SK-MEL-5 (cell line): ENCODE measurements around the gene ABHD10. TPM values are rescaled to one million over a fixed set of nuclear protein-coding genes. Genes with fewer than 3 reads are reported as not detected.
"Not testable (repeated sequence)": the region's sequence is repeated elsewhere in the genome, so short reads cannot be mapped to it uniquely, and the experiment has no call there.

ENCODE experiments used
- DNase-seq: peaks from one replicate; pipeline ENCODE4 v3.0.0-alpha.2; 2016; ENCODE audit warnings: low read depth, low spot score
- in situ Hi-C: cut with HindIII; loops from 2 replicates; pipeline ENCODE4 v1.10.0; 2016; ENCODE audit warnings: low sequenced_read_pairs, high pct_unique_total_duplicates, low pct_unique_long_range_greater_than_20kb
- total RNA-seq: library from RNA; depleted of rRNA; stranded (reverse); fragments of >200 nt; shearing (Covaris generic); gene quantifications from 2 replicates; pipeline ENCODE4 v1.2.3, GENCODE V29; 2014

Gene ABHD10
- total RNA-seq, 1 experiment from 2014 or later, result 66.4 TPM

DNA sequence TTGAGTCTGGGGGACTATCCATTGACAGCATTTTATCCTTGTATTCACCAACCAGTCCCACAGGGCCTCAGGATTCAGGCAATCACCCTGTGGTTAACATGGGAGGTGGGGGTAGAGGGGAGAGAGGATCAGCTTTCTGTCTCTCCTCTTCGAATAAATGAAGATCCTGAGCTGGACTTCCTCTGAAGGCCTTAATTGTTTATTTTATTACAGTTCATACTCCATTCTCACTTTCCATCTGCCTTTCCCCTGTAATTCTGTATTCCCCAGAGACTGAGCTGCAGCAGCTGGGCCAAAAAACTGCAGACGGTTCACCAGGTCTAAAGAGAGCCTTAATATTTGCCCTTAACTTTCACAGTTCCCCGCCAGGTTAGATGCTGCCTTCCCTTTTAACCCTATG is 31.8 kb downstream of the ABHD10 start:
- in situ Hi-C loops, result no loop called here
- DNase-seq, result no peak

GRCh38 chr3:112011376-112011940 is 32.6 kb downstream of the ABHD10 start:
- DNase-seq, result no peak
- in situ Hi-C loops, result no loop called here

DNA sequence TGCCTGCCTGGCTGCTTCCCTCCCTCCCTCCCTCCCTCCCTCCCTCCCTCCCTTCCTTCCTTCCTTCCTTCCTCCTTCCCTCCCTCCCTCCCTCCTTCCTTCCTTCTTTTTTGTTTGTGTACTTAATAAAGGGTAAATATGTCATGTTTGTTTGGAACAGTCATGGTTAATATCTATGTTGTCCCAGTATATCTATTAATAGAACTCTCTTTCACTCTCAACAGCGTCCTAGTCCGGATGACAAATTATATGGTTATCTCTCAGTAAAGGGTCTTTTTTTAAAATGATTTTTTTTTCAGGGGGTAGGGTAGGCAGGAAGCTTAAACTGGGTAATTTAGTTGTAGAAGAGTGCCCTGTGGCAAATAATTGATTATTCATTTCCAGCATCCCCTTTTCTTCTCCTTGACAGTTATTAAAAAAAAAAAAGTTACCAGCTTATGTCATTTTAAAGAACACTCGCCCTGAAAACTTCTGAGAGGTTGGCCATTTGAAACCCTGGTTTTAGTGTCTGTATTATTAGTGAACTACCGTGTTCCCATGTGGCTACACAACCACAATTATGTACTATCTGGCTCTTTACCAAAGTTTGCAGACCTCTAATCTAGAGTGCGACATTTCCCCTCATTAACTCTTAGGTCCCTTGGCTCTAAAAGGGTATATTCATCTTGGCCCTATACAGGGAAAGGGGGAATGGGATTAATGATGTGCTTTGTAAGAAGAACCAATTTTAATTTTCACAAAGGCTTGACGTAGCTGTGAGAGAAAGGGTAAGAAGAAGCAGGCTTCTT is 33.6 kb downstream of the ABHD10 start:
- in situ Hi-C loops, result no loop called here
- no peak for DNase-seq

DNA sequence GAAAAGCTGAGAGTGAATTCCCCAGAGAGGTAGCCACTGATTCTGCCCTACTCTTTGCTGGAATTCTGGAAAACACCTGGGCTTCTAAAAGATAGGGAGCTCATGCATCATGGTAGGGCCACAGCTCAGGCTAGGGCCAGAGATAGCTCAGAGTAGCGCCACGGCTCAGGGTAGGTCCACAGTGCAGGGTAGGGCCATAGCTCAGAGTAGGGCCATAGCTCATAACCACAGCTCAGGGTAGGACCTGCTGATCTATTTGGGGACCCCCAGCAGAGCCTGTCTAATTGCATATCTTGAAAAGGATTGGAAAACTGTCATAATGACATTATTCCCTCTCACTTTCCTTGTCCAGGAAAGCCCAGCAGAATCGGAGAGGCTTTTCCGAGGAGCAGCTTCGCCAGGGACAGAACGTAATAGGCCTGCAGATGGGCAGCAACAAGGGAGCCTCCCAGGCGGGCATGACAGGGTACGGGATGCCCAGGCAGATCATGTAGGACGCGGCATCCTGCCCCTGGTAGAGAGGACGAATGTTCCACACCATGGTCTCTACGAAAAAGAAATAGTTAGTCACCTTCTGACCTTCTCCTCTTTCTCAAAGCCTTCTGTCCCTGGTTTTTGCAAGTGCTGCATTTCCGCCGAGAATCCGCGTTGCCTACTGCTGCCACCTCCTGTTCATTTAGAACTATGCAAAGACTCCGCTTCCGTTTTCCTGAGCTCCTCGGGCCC is 34.4 kb downstream of the ABHD10 start:
- in situ Hi-C loops, result no loop called here
- DNase-seq, result peak; percentile 90

GRCh38 chr3:112013784-112014143 is 34.9 kb downstream of the ABHD10 start:
- in situ Hi-C loops, result no loop called here
- DNase-seq, result no peak

GRCh38 chr3:112017091-112017490 is 38.3 kb downstream of the ABHD10 start:
- in situ Hi-C loops, result no loop called here
- no peak for DNase-seq

DNA sequence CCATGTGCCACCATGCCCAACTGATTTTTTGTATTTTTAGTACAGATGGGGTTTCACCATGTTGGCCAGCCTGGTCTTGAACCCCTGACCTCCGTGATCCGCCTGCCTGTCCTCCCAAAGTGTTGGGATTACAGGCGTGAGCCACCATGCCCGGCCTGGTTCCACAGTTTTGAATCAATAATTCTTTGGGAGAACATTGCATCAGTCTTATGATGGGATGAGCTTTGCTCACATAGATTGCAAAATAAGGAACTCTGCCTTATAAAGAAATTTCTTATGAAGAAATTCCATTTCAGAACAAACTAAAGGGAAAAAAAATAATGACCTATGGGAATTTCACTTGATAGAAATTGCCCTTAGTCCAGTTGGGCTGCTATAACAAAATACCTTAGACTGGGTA is 39.9 kb downstream of the ABHD10 start:
- DNase-seq, result no peak
- in situ Hi-C loops, result no loop called here

- in situ Hi-C loops, result no loop called here
- no peak for DNase-seq
Observed at GRCh38 chr3:112019716-112020115, 40.9 kb downstream of the ABHD10 start.

GRCh38 chr3:112020674-112021085 is 41.9 kb downstream of the ABHD10 start:
- in situ Hi-C loops, result no loop called here
- DNase-seq, result no peak

DNA sequence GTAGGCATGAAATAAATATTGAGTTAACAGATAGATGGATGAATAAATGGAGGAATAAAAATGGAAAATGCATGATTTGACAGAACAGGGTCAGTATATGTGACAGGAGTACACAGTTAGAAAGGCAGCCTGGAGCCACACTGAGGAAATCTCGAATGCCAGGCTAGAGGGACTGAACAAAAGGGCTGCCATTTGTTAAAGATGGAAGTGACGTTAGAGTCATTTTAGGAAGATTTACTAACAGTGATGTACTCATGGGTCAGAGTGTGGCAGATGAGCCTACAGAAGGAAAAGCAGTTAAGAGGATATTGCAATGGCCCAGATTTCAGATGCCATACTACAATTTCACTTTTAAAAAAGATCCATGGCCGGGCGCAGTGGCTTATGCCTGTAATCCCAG is 48.3 kb downstream of the ABHD10 start:
- DNase-seq, result no peak
- in situ Hi-C loops, result no loop called here

DNA sequence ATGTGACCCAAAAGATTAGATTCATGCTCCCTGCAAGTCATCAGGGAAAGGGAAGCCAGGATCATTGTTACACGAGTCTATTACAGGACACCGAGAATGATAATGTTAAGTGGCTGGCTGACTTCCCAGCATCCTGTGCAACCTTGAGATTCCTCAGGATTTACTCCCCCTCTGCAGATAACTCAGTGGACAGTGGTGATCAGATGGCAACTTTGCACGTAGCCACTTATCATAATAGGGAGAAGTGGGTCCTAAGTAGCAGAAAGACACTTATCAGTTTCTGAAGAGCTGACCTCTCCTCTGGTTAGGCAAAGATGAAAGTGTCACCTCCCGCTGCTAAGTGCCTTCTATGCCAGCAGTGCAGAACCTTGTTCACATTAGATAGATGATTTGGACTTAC is 49.0 kb downstream of the ABHD10 start:
- no peak for DNase-seq
- in situ Hi-C loops, result no loop called here

DNA sequence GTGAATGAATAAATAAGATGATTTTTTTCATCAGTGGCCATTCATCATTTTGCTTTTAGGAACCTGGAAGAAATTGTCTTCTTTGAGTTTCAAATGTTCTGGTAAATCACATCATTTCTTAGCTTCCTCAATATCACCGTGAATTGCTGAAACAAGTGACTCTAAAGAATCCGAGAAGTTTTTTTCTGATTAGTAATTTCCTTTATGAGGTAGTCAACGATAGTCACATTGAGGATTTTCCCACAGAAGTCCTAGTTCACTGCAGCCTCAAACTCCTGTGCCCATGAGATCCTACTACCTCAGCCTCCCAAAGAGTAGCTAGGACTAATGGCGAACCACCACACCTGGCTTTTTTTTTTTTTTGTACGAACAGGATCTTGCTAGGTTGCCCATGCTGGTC is 52.1 kb downstream of the ABHD10 start:
- DNase-seq, result no peak
- in situ Hi-C loops, result no loop called here

DNA sequence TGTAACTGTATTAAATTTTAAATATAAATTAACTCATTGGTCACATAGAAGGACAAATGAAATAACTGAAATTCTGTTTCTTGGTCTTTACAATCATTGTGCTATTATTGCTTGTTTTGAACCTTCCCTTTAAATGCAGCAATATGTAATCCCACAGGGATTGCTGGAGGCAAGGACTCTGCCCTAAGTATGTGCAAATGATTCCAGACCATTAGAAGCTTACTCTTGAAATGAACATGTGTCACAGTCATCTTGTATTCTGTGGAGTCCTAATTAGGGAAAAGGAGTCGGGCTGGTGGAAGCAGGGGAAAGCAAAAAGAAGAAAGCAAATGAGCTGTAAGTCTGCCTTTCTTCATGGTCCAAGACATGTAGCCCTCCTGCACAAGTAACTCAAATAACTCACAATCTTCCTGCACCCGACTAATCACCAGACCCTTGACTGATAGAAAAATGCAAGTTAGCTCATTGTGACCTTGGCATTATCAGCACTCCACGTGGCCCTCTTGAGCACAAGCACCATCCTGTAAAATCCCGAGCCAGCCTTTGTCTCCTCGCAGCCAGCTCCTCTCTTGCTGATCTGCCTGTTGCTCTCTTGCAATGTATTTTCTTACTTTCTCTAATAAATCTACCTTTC is 53.4 kb downstream of the ABHD10 start:
- in situ Hi-C loops, result no loop called here
- no peak for DNase-seq

GRCh38 chr3:112034436-112034835 is 55.6 kb downstream of the ABHD10 start, which contains the start of gene TMPRSS7:
Gene TMPRSS7, plus strand, starts transcription at chr3:112034736. Its CDS starts 110 bp downstream, at chr3:112034846.
- no peak for DNase-seq
- in situ Hi-C loops, result no loop called here

- in situ Hi-C loops, result no loop called here
- DNase-seq, result no peak
Observed at GRCh38 chr3:112035241-112035640, 56.4 kb downstream of the ABHD10 start.

DNA sequence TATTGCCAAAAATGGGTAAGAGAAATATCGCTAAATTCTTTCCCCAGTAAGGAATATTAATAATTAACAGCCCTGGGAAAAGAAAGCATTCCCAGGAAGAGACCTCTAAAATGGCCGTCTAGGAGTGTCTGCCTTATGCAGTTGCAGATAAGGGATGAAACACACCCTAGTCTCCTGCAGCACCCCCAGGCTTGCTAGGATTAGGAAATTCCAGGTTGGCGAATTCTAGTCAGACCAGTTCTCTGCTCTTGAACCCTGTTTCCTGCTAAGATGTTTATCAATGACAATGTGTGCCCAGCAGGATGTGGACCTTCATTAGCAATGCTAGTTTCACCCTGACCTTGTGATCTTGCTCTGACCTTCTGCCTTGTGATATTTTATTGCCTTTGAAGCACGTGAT is 58.4 kb downstream of the ABHD10 start:
- in situ Hi-C loops, DNase-seq: not testable (repeated sequence)

- DNase-seq, result no peak
- in situ Hi-C loops, result no loop called here
Observed at GRCh38 chr3:112038863-112039262, 60.0 kb downstream of the ABHD10 start.

DNA sequence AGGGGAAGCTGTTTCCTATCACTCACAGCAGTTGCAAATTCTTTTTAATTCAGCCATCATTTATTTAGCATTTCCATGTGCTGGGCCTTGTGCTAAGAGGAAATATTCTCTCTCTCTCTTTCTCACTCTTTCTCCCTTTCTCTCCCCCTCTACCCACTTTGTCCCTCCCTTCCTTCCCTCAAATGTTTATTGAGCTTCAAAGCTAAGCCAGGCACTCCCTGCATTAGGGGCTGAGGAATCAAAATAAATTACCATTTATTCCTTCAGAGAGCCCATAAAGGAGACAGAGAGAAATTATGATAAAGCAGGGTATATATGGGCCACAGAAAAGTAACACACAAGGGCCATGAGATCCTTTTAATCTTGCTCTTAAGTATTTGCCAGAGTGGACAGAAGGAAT is 62.5 kb downstream of the ABHD10 start:
- no peak for DNase-seq
- in situ Hi-C loops, result no loop called here
